GM18526 (cell line): Measurements from ENCODE around the gene EFHB.

Experiments
- POLR2A ChIP-seq: IDR thresholded peaks from 3 replicates; pipeline ENCODE4 v1.6.1; 2011; ENCODE audit not compliant: insufficient read length; ENCODE audit errors: extremely low read depth

EFHB gene

GRCh38 chr3:19888428-19889152 lies 45.4 kb downstream of the EFHB start:
- TF ChIP-seq POLR2A = no peak

DNA sequence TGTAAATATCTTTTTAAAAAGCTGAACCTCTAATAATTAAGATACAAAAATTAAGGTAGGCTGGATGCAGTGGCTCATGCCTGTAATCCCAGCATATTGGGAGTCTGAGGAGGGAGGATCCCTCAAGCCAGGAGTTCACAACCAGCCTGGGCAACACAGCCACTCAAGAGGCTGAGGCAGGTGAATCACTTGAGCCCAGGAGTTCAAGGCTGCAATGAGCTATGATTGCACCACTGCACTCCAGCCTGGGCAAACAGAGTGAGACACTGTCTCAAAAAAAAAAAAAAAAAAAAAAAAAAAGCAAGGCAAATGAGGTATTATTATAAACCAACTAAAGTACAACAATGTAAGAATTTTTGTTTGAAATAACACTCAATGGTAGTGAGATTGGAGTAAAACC lies 47.6 kb downstream of the EFHB start:
- no peak for TF ChIP-seq POLR2A

DNA sequence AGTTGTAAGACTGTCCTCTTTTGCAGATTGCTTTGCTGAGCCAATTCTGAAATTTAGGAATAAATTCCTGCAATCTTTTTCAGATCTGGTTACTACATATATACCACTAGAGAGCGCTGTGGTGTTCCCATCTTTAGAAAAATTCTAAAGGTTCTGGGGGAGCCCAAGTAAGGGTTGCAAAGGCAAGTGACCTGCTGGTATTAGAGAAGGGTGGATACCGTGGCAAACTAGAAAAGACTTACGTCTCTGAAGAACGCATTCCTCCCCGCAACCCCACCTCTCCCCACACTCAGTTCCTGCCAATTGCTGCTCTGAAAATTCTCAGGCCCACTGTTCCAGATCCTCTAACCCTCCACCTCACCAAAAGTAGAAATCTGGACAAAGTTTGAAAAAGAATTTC lies 48.5 kb downstream of the EFHB start:
- no peak for TF ChIP-seq POLR2A

DNA sequence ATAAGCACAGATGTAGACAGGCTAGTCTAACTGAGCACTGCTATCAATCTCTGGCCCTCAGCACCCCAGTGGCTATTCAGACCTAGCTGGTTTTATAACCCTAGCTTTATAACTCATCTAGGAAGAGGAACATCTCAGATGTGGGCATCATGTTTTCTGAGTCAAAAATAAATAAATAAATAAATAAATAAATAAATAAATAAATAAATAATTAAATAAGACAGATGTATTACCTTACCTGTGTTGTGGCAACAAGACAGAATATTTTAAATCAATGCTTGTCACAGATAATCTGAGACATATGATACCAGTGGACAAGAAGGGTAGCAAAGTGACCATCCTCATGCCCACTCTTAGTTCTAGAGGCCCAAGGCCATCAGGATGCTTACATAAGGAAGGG lies 52.2 kb downstream of the EFHB start:
- no peak for TF ChIP-seq POLR2A

- no peak for TF ChIP-seq POLR2A
Measured at GRCh38 chr3:19881036-19881435, 53.0 kb downstream of the EFHB start.

DNA sequence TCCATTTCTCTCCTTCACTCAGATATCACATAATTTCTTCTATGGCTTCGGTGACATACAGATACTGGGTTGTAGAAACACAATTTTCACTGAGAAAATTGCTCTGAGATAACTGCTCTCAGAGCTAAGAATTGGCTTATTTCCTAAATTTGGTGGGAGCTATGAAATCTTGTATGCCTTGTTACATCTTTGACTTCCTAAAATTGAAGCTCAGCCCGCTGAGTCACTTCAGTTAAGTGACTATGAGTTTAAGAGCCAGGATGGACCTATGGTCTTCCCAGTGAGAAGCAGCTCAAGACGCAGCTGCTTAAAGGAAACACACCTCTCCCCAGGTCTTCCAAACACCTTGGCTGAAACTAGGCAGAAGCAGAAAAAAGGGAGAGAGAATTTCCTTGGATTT lies 56.4 kb downstream of the EFHB start:
- TF ChIP-seq POLR2A = no peak

DNA sequence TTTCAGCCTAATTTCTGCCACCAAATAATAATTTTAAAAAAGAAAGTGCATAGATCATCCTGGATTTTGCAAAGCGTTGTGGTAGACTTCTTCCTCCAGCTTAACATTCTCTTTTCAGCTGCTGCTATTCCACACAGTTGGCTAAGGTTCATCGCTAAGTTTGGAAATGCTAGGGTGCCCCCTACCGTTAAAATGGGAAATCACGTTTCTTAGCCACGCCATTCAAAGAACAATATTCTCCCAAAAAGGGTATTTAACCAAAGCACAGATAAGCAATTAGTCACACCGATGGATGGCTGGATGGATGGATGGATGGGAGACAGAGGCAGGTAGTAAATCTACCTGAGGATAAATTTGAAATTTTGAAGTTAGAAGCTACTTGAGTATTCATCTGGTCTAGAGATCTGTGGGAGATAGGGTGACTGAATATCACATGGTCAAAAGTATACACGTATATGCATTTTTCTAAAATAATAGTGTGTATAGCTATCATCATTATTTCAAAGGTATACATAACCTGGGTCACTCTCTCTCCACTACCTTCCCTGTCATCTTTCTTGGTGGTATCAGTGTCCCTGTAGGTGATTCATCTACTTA lies 67.2 kb downstream of the EFHB start:
- no peak for TF ChIP-seq POLR2A
